Neuronal stem cell (in vitro differentiated cells): ENCODE data around the gene MYO16.

ENCODE experiments used
- DNase-seq: peaks from one replicate; pipeline ENCODE4 v3.0.0-alpha.2; 2013; ENCODE audit warnings: low spot score
- H2AFZ ChIP-seq: one replicate; pipeline ENCODE4 v1.6.1; 2013; ENCODE audit warnings: mild to moderate bottlenecking, low read length, inconsistent platforms
- H2AK5ac ChIP-seq: 2 replicates; pipeline ENCODE4 v1.6.1; 2013; ENCODE audit warnings: low read depth, mild to moderate bottlenecking, inconsistent platforms, low read length, moderate library complexity, mixed read lengths
- H2BK120ac ChIP-seq: 2 replicates; pipeline ENCODE4 v1.6.1; 2013; ENCODE audit warnings: low read depth, mild to moderate bottlenecking, inconsistent platforms, low read length, moderate library complexity, mixed read lengths
- H2BK12ac ChIP-seq: one replicate; pipeline ENCODE4 v1.6.1; 2013; ENCODE audit warnings: low read length, inconsistent platforms
- H2BK15ac ChIP-seq: 2 replicates; pipeline ENCODE4 v1.6.1; 2013; ENCODE audit warnings: mild to moderate bottlenecking, low read length, inconsistent platforms, mixed read lengths
- H2BK5ac ChIP-seq: one replicate; pipeline ENCODE4 v1.6.1; 2013; ENCODE audit warnings: inconsistent platforms, mild to moderate bottlenecking, low read length, moderate library complexity
- H3K14ac ChIP-seq: one replicate; pipeline ENCODE4 v1.6.1; 2013; ENCODE audit warnings: low read length, inconsistent platforms
- H3K18ac ChIP-seq: 2 replicates; pipeline ENCODE4 v1.6.1; 2013; ENCODE audit warnings: low read length, inconsistent platforms
- H3K23ac ChIP-seq: 2 replicates; pipeline ENCODE4 v1.6.1; 2013; ENCODE audit warnings: low read depth, mild to moderate bottlenecking, mixed read lengths, low read length, inconsistent platforms; ENCODE audit not compliant: poor library complexity
- H3K27ac ChIP-seq: replicated peaks from 3 replicates; pipeline ENCODE4 v1.5.1; 2013; ENCODE audit warnings: low read length, inconsistent platforms
- H3K27me3 ChIP-seq, 3 experiments: 2 replicates each; pipeline ENCODE4 v1.6.1; 2013; ENCODE audit warnings: low read length in 3 of 3, mild to moderate bottlenecking in 2 of 3, inconsistent platforms in 1 of 3, low read depth in 1 of 3, mixed read lengths in 1 of 3, moderate library complexity in 1 of 3; ENCODE audit not compliant: control insufficient read depth in 3 of 3, insufficient read depth in 3 of 3
- H3K36me3 ChIP-seq, 2 donors: replicated peaks in 1 of 2; 2 replicates each; pipeline ENCODE4 v1.6.1; 2013; ENCODE audit warnings: low read length in 2 of 2; ENCODE audit not compliant: control insufficient read depth in 2 of 2, insufficient read depth in 2 of 2
- H3K4ac ChIP-seq: 2 replicates; pipeline ENCODE4 v1.6.1; 2013; ENCODE audit warnings: inconsistent platforms, mild to moderate bottlenecking, low read length, moderate library complexity
- H3K4me1 ChIP-seq, 2 donors: 1 replicate in 1 of 2; 2 replicates in 1 of 2; pipeline ENCODE4 v1.6.1; 2013; ENCODE audit warnings: low read length in 2 of 2, low read depth in 1 of 2; ENCODE audit not compliant: control insufficient read depth in 2 of 2, insufficient read depth in 1 of 2
- H3K4me2 ChIP-seq: one replicate; pipeline ENCODE4 v1.6.1; 2013; ENCODE audit warnings: mild to moderate bottlenecking, low read length, inconsistent platforms; ENCODE audit not compliant: insufficient read depth, poor library complexity, severe bottlenecking
- H3K4me3 ChIP-seq, 2 donors: 2 replicates each; pipeline ENCODE4 v1.5.1; 2013; ENCODE audit warnings: low read length in 2 of 2, mild to moderate bottlenecking in 2 of 2, inconsistent platforms in 1 of 2, moderate library complexity in 1 of 2
- H3K79me1 ChIP-seq: one replicate; pipeline ENCODE4 v1.6.1; 2013; ENCODE audit warnings: low read depth, mild to moderate bottlenecking, inconsistent platforms, low read length, moderate library complexity
- H3K9ac ChIP-seq: one replicate; pipeline ENCODE4 v1.6.1; 2013; ENCODE audit warnings: mild to moderate bottlenecking, low read depth, low read length, inconsistent platforms; ENCODE audit not compliant: poor library complexity
- H3K9me3 ChIP-seq, 2 donors: replicated peaks in 1 of 2; 2 replicates each; pipeline versions ENCODE3 to v1.6.1; 2013; ENCODE audit warnings: low read length in 2 of 2, mild to moderate bottlenecking in 2 of 2, inconsistent platforms in 1 of 2, low read depth in 1 of 2, mixed read lengths in 1 of 2, moderate library complexity in 1 of 2; ENCODE audit not compliant: control insufficient read depth in 2 of 2, insufficient read depth in 1 of 2
- H4K8ac ChIP-seq: one replicate; pipeline ENCODE4 v1.6.1; 2013; ENCODE audit warnings: low read depth, mild to moderate bottlenecking, inconsistent platforms, low read length, moderate library complexity
- H4K91ac ChIP-seq: one replicate; pipeline ENCODE4 v1.6.1; 2013; ENCODE audit warnings: low read length, low read depth, mild to moderate bottlenecking, inconsistent platforms; ENCODE audit not compliant: poor library complexity
- WGBS, 2 donors: extraction: QIAGEN DNeasy Blood & Tissue Kit; methylation state at CpG; one replicate each; pipeline ENCODE4 v1.1.7; 2013; ENCODE audit warnings: missing lambda C conversion rate in 2 of 2, mixed read lengths in 1 of 2; ENCODE audit not compliant: insufficient read length in 2 of 2, insufficient replicate concordance in 1 of 2; ENCODE audit errors: extremely low coverage in 2 of 2; 5-methylcytosine and 5-hydroxymethylcytosine counted together

The MYO16 gene

DNA sequence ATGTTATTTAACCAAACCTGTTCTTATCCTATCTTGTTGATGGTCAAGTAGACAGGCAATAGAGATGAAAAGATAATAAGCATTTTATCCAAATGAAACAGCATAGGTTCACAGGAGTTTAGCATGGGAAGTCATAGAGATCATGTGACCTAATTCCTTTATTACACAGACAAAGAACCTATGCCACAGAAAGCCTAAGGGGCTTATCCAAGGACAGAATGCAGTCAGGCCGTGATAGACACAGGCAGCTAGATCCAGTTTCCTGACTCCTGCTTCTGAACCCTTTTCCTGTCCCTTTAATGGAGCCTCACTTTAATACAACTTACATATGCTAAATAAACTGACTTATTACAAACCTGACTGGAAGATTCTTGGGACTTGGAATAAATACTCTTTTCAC lies 624.9 kb downstream of the MYO16 start:
- no peak overlapping the region for H3K9ac ChIP-seq
- no peak overlapping the region for H3K18ac ChIP-seq
- H2BK15ac ChIP-seq: no peak overlapping the region
- no peak overlapping the region for H3K4ac ChIP-seq
- H2BK5ac ChIP-seq: no peak overlapping the region
- H3K79me1 ChIP-seq: no peaks in the 10 kb centered on the region
- no CpG with 5 or more reads among the region's 1 CpG for WGBS, 2 donors
- DNase-seq: no peak
- no peak overlapping the region for H2AK5ac ChIP-seq
- no peak overlapping the region for H3K4me2 ChIP-seq
- H3K27me3 ChIP-seq: no peaks in the 10 kb centered on the region
- H3K4me1 ChIP-seq: peaks cover 11 to 14% of the 10 kb centered on the region in 2 donors
- H3K9me3 ChIP-seq: peaks cover 2 to 3% of the 10 kb centered on the region in 2 donors
- H4K91ac ChIP-seq: no peak overlapping the region
- H2BK12ac ChIP-seq: no peak overlapping the region
- no peaks in the 10 kb centered on the region for H3K36me3 ChIP-seq
- no peak overlapping the region for H3K27ac ChIP-seq
- H2AFZ ChIP-seq: peak overlapping the region; percentile 66
- H3K23ac ChIP-seq: no peak overlapping the region
- no peak overlapping the region for H3K4me3 ChIP-seq
- H2BK120ac ChIP-seq: no peak overlapping the region
- no peak overlapping the region for H4K8ac ChIP-seq
- no peak overlapping the region for H3K14ac ChIP-seq

DNA sequence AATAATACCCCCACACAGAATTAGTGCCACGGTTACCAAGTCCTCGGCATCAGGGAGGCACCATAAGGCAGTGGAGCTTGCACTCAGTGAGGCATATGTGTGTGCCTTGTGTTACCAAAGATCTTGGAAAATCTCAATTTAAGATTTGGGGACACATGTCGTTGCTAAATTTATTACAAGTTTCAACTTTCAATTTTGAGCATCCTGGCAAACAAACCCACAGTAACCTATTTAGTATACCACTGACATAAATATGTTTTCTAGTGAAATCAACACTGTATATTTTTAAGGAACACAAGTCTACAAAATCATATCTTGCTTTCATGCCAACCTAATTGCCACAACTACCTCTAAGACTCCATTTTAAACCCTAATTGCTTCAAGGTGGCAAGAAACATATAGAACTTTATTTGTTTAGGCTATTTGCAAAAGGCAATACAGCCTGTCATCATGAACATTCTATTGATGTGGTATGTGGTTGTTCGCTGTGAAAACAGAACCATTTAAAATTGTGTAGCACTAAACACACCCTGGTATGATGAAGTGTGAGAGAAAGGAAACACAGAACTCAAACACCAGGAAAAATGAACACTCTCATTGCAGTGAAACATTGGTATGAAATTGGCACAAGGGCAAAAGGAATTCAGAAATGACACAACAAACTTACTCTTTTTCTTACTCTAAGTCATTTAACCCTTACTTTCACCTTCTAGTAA lies 625.9 kb downstream of the MYO16 start:
- Histone ChIP-seq H3K9ac (no peak overlapping the region), H3K9me3 (peaks cover 2 to 3% of the 10 kb centered on the region in 2 donors), H3K14ac (no peak overlapping the region), H2BK5ac (no peak overlapping the region), H4K8ac (no peak overlapping the region), H3K27me3 (no peaks in the 10 kb centered on the region), H3K4me3 (no peak overlapping the region), H3K4ac (no peak overlapping the region), H3K4me2 (no peak overlapping the region), H2BK12ac (no peak overlapping the region), H3K4me1 (peaks cover 11 to 14% of the 10 kb centered on the region in 2 donors), H4K91ac (no peak overlapping the region), H2BK15ac (no peak overlapping the region), H3K27ac (no peak overlapping the region), H2AK5ac (no peak overlapping the region), H3K18ac (peak overlapping the region; percentile 77), H2BK120ac (no peak overlapping the region), H3K23ac (no peak overlapping the region), H2AFZ (peak overlapping the region; percentile 66), H3K36me3 (no peaks in the 10 kb centered on the region), H3K79me1 (no peaks in the 10 kb centered on the region)
- no CpG with 5 or more reads among the region's 4 CpGs for WGBS, 2 donors
- DNase-seq: no peak

DNA sequence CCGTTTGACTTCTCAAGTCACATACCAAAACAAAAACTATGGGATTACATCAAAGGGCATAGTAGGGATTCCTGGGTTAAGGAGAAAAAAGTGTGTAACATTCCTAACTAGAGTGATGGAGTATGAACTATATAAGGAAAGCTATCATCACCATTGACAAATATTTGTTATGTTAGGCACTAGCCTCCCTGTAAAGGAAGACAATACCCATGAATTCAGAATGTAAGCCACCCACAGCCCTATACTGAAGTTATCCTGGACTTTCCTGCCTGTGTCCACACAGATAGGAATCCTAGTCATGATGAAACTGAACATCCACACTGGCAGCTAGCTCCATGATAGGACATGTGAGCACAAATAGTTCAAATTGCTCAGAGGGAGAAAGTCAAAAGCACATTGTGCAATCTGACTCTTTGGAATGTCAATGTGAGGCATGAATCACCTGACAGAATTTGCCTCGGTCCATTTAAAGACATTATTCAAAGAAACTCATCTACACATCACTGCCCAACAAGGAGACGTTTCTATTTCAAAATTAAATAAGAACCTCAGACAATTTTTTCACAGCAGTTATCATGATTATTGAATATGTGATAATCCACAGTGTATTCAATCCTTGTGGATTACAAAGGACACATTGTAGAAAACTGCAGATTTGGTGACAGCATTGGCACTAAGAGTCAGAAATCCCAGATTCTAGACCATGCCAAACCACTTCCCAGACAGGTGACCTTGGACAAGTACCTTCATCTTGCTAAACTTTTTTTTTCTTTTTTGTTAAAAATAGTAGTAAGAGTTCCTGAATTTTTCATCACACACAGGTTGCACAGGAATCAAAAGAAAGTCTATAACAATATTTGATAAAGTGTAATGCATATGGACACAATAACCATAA lies 627.7 kb downstream of the MYO16 start:
- WGBS, 2 donors: no CpG with 5 or more reads among the region's 3 CpGs
- Histone ChIP-seq H3K4ac (no peak overlapping the region), H3K9ac (no peak overlapping the region), H2BK12ac (no peak overlapping the region), H2BK120ac (no peak overlapping the region), H2AK5ac (no peak overlapping the region), H4K8ac (no peak overlapping the region), H3K4me1 (peaks cover 11 to 14% of the 10 kb centered on the region in 2 donors), H3K36me3 (no peaks in the 10 kb centered on the region), H3K79me1 (no peaks in the 10 kb centered on the region), H3K4me3 (no peak overlapping the region), H3K18ac (no peak overlapping the region), H4K91ac (no peak overlapping the region), H2BK5ac (no peak overlapping the region), H3K27me3 (no peaks in the 10 kb centered on the region), H3K14ac (no peak overlapping the region), H3K27ac (peak overlapping the region; percentile 54), H3K4me2 (no peak overlapping the region), H3K9me3 (peaks cover 2 to 5% of the 10 kb centered on the region in 2 donors), H2AFZ (peak overlapping the region; percentile 64), H2BK15ac (no peak overlapping the region), H3K23ac (no peak overlapping the region)
- no peak for DNase-seq
